ENCODE data around the gene SLX4IP. TPM values are rescaled to one million over a fixed set of nuclear protein-coding genes. Genes with fewer than 3 reads are reported as not detected.

SLX4IP gene
- total RNA-seq, 1 donor from 2014 or later: 6.3 TPM

- Mint-ChIP-seq H3K4me3 (ENCODE audit: low read depth) (no peak overlapping the region), H3K9me3 (no peaks in the 10 kb centered on the region), H3K36me3 (ENCODE audit: low read depth) (peaks cover 12% of the 10 kb centered on the region), H3K27ac (no peak overlapping the region), H3K27me3 (ENCODE audit: low read depth) (peaks cover 7% of the 10 kb centered on the region), H3K4me1 (ENCODE audit: low read depth) (peaks cover 51% of the 10 kb centered on the region)
- intact Hi-C loops (cut with micrococcal nuclease): loop anchor here (5.0 kb wide), 5 partner anchors 87 to 988 kb away; no protein-coding TSS in a partner anchor
- no peak for DNase-seq (ENCODE audit: low spot score)
Observed at GRCh38 chr20:10554285-10554684, 119.2 kb downstream of the SLX4IP start.

- no peak for DNase-seq (ENCODE audit: low spot score)
- intact Hi-C loops (cut with micrococcal nuclease): loop anchor here (5.0 kb wide), 2 partner anchors 203 to 652 kb away; no protein-coding TSS in a partner anchor
- Mint-ChIP-seq H3K36me3 (ENCODE audit: low read depth) (peaks cover 12% of the 10 kb centered on the region), H3K9me3 (no peaks in the 10 kb centered on the region), H3K4me1 (ENCODE audit: low read depth) (peaks cover 52% of the 10 kb centered on the region), H3K4me3 (ENCODE audit: low read depth) (no peak overlapping the region), H3K27me3 (ENCODE audit: low read depth) (peaks cover 7% of the 10 kb centered on the region), H3K27ac (no peak overlapping the region)
Observed at GRCh38 chr20:10555393-10555792, 120.3 kb downstream of the SLX4IP start.

DNA sequence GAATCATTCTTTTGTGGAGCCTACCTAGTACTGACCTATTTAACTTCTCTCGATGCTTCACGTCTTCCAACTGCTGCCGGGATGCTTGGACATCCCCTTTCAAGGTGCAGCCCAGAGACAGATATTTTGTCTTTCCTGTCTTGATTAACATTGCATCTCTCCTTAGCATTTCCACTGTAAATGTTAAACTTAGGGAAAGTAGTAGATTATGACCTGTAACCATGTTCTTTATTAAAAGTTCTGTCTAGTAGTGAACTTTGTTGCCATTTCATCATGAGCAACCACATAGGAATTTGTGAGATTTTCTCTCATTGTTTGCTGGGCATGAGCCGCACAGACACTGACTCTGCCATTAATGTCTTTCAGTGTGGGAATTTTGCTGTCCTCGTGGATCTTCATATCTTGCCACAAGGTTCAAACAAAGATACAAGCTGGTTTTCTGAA lies 120.8 kb downstream of the SLX4IP start:
- H3K36me3 Mint-ChIP-seq (ENCODE audit: low read depth): peaks cover 12% of the 10 kb centered on the region

GRCh38 chr20:10556519-10557083 lies 121.5 kb downstream of the SLX4IP start:
- Mint-ChIP-seq H3K27me3 (ENCODE audit: low read depth) (peaks cover 7% of the 10 kb centered on the region), H3K36me3 (ENCODE audit: low read depth) (peaks cover 16% of the 10 kb centered on the region), H3K27ac (no peak overlapping the region), H3K4me3 (ENCODE audit: low read depth) (no peak overlapping the region), H3K4me1 (ENCODE audit: low read depth) (peaks cover 42% of the 10 kb centered on the region), H3K9me3 (peaks cover 3% of the 10 kb centered on the region)
- intact Hi-C loops (cut with micrococcal nuclease): loop anchor here (5.0 kb wide), 2 partner anchors 204 to 651 kb away; no protein-coding TSS in a partner anchor
- DNase-seq (ENCODE audit: low spot score): no peak

More for the DNA sequence above, 120.8 kb downstream of the SLX4IP start:
- Mint-ChIP-seq H3K27me3 (ENCODE audit: low read depth) (peaks cover 7% of the 10 kb centered on the region), H3K9me3 (no peaks in the 10 kb centered on the region), H3K4me3 (ENCODE audit: low read depth) (no peak overlapping the region), H3K27ac (no peak overlapping the region), H3K4me1 (ENCODE audit: low read depth) (peaks cover 48% of the 10 kb centered on the region)
- no peak for DNase-seq (ENCODE audit: low spot score)
- intact Hi-C loops (cut with micrococcal nuclease): loop anchor here (5.0 kb wide), 2 partner anchors 204 to 651 kb away; no protein-coding TSS in a partner anchor

GRCh38 chr20:10557685-10558084 lies 122.6 kb downstream of the SLX4IP start:
- Mint-ChIP-seq H3K4me1 (ENCODE audit: low read depth) (peaks cover 34% of the 10 kb centered on the region), H3K9me3 (peaks cover 6% of the 10 kb centered on the region)
- intact Hi-C loops (cut with micrococcal nuclease): loop anchor here (1.0 to 5.0 kb wide), 8 partner anchors 11 to 650 kb away; no protein-coding TSS in a partner anchor

GRCh38 chr20:10558635-10559187 lies 123.6 kb downstream of the SLX4IP start:
- Mint-ChIP-seq H3K27ac (no peak overlapping the region), H3K27me3 (ENCODE audit: low read depth) (peaks cover 7% of the 10 kb centered on the region), H3K4me1 (ENCODE audit: low read depth) (peaks cover 38% of the 10 kb centered on the region), H3K9me3 (peaks cover 6% of the 10 kb centered on the region), H3K4me3 (ENCODE audit: low read depth) (peak overlapping the region; percentile 17), H3K36me3 (ENCODE audit: low read depth) (peaks cover 26% of the 10 kb centered on the region)
- intact Hi-C loops (cut with micrococcal nuclease): loop anchor here (1.0 to 5.0 kb wide), 8 partner anchors 10 to 649 kb away; no protein-coding TSS in a partner anchor
- DNase-seq (ENCODE audit: low spot score): peak; percentile 50

More at GRCh38 chr20:10557685-10558084, 122.6 kb downstream of the SLX4IP start:
- Mint-ChIP-seq H3K27ac (no peak overlapping the region), H3K27me3 (ENCODE audit: low read depth) (peaks cover 7% of the 10 kb centered on the region), H3K4me3 (ENCODE audit: low read depth) (no peak overlapping the region), H3K36me3 (ENCODE audit: low read depth) (peaks cover 19% of the 10 kb centered on the region)
- DNase-seq (ENCODE audit: low spot score): no peak

GRCh38 chr20:10559266-10559665 lies 124.2 kb downstream of the SLX4IP start:
- H3K27ac Mint-ChIP-seq: no peak overlapping the region
- intact Hi-C loops (cut with micrococcal nuclease): loop anchor here (2.0 to 5.0 kb wide), 3 partner anchors 38 to 648 kb away; no protein-coding TSS in a partner anchor
- peaks cover 6% of the 10 kb centered on the region for H3K9me3 Mint-ChIP-seq
- peaks cover 7% of the 10 kb centered on the region for H3K27me3 Mint-ChIP-seq (ENCODE audit: low read depth)
- H3K4me3 Mint-ChIP-seq (ENCODE audit: low read depth): no peak overlapping the region
- H3K4me1 Mint-ChIP-seq (ENCODE audit: low read depth): peaks cover 42% of the 10 kb centered on the region
- no peak for DNase-seq (ENCODE audit: low spot score)
- peaks cover 26% of the 10 kb centered on the region for H3K36me3 Mint-ChIP-seq (ENCODE audit: low read depth)

DNA sequence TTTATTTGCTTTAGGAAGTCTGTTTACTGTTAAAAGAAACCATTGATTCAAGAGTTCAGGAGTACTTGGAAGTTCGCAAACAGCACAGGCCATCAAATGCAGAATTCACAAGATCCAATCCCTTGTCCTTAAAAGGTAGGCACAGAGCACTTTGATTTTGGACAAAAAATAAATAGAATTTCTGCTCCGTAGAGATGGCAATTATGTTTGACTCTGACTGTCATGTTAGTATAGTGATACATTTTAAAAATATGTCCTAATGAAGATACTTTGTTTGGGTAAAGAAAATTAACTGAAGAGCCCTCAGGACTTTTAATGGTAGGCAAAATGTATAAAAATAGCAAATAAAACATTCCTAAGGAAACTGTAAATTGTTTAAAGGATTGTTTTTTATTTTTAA lies 125.6 kb downstream of the SLX4IP start:
- Mint-ChIP-seq H3K27me3 (ENCODE audit: low read depth) (peaks cover 6% of the 10 kb centered on the region), H3K4me3 (ENCODE audit: low read depth) (no peak overlapping the region), H3K9me3 (peaks cover 6% of the 10 kb centered on the region), H3K27ac (no peak overlapping the region), H3K4me1 (ENCODE audit: low read depth) (peaks cover 54% of the 10 kb centered on the region), H3K36me3 (ENCODE audit: low read depth) (peaks cover 26% of the 10 kb centered on the region)
- intact Hi-C loops (cut with micrococcal nuclease): no loop called here
- DNase-seq (ENCODE audit: low spot score): no peak

DNA sequence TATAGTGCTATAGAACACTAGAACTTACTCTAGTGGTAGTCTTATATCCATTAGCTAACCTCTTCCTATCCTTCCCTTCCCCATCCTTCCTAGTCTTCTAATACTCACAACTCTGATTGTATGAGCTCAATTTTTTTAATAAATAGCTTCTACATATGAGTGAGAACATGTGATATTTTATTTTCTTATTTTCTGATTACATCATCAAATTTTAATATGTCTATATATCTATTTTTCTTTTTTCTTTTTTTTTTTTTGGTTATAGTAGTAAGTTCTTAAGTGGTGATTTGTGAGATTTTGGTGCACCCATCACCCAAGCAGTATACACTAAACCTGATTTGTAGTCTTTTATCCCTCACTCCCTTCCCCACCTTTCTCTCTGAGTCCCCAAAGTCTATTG lies 126.2 kb downstream of the SLX4IP start:
- Mint-ChIP-seq H3K9me3 (peaks cover 6% of the 10 kb centered on the region), H3K36me3 (ENCODE audit: low read depth) (peaks cover 30% of the 10 kb centered on the region), H3K27me3 (ENCODE audit: low read depth) (peaks cover 3% of the 10 kb centered on the region), H3K27ac (no peak overlapping the region), H3K4me3 (ENCODE audit: low read depth) (no peak overlapping the region), H3K4me1 (ENCODE audit: low read depth) (peaks cover 55% of the 10 kb centered on the region)
- intact Hi-C loops (cut with micrococcal nuclease): no loop called here
- no peak for DNase-seq (ENCODE audit: low spot score)

DNA sequence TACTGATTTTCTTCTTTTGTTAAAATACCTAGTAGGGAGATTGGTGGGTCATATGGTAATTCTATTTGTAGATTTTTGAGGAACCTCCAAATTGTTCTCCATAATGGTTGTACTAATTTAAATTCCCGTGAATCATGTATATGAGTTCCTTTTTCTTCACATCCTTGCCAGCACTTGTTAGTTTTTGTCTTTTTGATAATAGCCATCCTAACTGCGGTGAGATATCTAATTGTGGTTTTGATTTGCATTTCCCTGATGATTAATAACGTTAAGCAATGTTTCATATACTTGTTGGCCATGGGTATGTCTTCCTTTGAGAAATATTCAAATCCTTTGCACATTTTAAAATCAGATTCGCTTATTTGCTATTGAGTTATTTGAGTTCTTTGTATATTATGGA lies 127.8 kb downstream of the SLX4IP start:
- Mint-ChIP-seq H3K36me3 (ENCODE audit: low read depth) (peaks cover 33% of the 10 kb centered on the region), H3K4me1 (ENCODE audit: low read depth) (peaks cover 59% of the 10 kb centered on the region), H3K9me3 (peaks cover 6% of the 10 kb centered on the region), H3K27me3 (ENCODE audit: low read depth) (no peaks in the 10 kb centered on the region), H3K4me3 (ENCODE audit: low read depth) (no peak overlapping the region), H3K27ac (no peak overlapping the region)
- intact Hi-C loops (cut with micrococcal nuclease): no loop called here
- DNase-seq (ENCODE audit: low spot score): no peak

DNA sequence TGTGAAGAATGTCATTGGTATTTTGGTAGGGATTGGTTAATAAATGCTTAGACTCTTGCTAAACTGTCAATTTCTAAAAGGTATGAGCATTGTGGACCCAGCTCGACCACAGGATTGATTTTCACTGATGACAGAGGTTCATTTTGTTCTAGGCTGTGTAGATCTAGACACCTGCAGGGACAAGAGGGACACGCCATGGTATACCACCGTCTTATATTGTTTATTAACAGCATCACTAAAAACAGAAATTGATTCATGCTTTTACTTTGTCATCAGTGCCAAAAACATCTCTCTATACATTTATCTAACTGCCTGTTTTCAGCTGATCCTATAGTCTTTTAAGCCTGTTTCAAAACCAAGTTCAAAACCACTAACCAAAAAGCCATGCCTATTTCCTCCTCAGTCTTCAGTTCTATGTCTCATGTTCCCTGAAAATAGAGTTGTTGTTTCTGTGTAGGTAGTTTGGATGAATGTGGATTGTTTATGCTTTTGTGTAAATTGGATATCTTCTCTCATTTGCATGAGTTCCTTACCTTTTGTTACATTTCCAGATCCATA lies 128.9 kb downstream of the SLX4IP start:
- Mint-ChIP-seq H3K27ac (no peak overlapping the region), H3K36me3 (ENCODE audit: low read depth) (peaks cover 39% of the 10 kb centered on the region), H3K9me3 (peaks cover 6% of the 10 kb centered on the region), H3K27me3 (ENCODE audit: low read depth) (no peaks in the 10 kb centered on the region), H3K4me1 (ENCODE audit: low read depth) (peaks cover 59% of the 10 kb centered on the region), H3K4me3 (ENCODE audit: low read depth) (no peak overlapping the region)
- no peak for DNase-seq (ENCODE audit: low spot score)
- intact Hi-C loops (cut with micrococcal nuclease): no loop called here

DNA sequence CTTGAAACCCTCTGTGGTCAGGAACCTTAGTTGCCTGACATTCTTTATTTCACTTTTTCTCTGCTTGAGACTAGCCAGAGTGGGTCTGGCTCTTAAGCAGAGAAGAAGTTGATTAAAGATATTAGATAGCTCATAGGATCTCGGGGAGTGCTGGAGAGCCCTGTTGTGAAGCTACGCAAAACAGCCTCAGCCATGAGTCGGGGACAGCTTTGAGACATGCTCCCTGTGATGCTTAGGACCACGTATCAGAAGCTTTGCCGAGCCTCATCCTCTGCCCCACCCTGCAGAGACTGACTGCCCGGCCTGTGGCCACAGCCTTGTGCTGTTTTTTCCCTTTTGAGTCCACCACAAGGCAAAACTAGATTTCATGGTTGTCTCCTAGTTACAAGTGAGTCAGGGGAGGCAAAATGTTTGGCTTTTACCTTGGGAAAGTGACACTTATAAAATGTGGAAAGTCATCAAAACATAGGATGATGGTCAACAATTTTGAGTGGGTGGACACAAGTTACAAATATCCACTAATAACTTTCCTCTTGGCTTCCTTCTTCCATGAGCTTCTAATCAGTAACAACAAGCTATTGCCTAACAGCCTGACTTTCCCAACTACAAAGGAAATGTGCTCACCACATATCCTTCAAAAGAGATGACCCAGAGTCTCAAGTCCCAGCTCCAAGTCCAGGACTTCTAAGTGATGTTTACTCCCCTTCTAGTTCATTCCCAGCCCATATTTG lies 130.3 kb downstream of the SLX4IP start:
- no peak for DNase-seq (ENCODE audit: low spot score)
- intact Hi-C loops (cut with micrococcal nuclease): no loop called here
- Mint-ChIP-seq H3K27me3 (ENCODE audit: low read depth) (no peaks in the 10 kb centered on the region), H3K36me3 (ENCODE audit: low read depth) (peaks cover 47% of the 10 kb centered on the region), H3K9me3 (peaks cover 6% of the 10 kb centered on the region), H3K27ac (no peak overlapping the region), H3K4me3 (ENCODE audit: low read depth) (no peak overlapping the region), H3K4me1 (ENCODE audit: low read depth) (peaks cover 49% of the 10 kb centered on the region)

All from activated T-helper 2 cell treated with anti-CD3 and anti-CD28 coated beads, Interferon-gamma antibody, Interleukin-2, Interleukin-4, amounts not matched to agents 10 μg/mL and 5 μg/mL and 100 μg/mL, durations not matched to agents 14 hours and 24 hours and 36 hours (primary cell).